H9 (cell line): ENCODE data around the gene SEMA6A. TPM values are rescaled to one million over a fixed set of nuclear protein-coding genes. Genes with fewer than 3 reads are reported as not detected.

Source experiments
- DNase-seq: peaks from one replicate; pipeline ENCODE4 v3.0.0-alpha.2; 2017
- H2AFZ ChIP-seq: one replicate; pipeline ENCODE4 v1.6.1; 2013; ENCODE audit warnings: mild to moderate bottlenecking, low read length, control low read depth, moderate library complexity
- H2AK5ac ChIP-seq: 2 replicates; pipeline ENCODE4 v1.6.1; 2013; ENCODE audit warnings: low read length, control low read depth, mixed read lengths; ENCODE audit not compliant: insufficient read length
- H2BK120ac ChIP-seq: one replicate; pipeline ENCODE4 v1.6.1; 2013; ENCODE audit warnings: low read depth, mild to moderate bottlenecking, low read length, control low read depth, inconsistent platforms; ENCODE audit not compliant: poor library complexity, severe bottlenecking
- H2BK12ac ChIP-seq: 2 replicates; pipeline ENCODE4 v1.6.1; 2013; ENCODE audit warnings: low read length, control low read depth, mixed read lengths, low read depth; ENCODE audit not compliant: insufficient read length
- H2BK15ac ChIP-seq: 2 replicates; pipeline ENCODE4 v1.6.1; 2013; ENCODE audit warnings: low read depth, low read length, control low read depth
- H2BK20ac ChIP-seq: one replicate; pipeline ENCODE4 v1.6.1; 2013; ENCODE audit warnings: low read depth, mild to moderate bottlenecking, low read length, control low read depth, inconsistent platforms; ENCODE audit not compliant: poor library complexity, severe bottlenecking
- H2BK5ac ChIP-seq: 2 replicates; pipeline ENCODE4 v1.6.1; 2013; ENCODE audit warnings: low read length, control low read depth, mixed read lengths; ENCODE audit not compliant: insufficient read length
- H3K14ac ChIP-seq: 2 replicates; pipeline ENCODE4 v1.6.1; 2013; ENCODE audit warnings: low read length, control low read depth; ENCODE audit not compliant: insufficient read depth
- H3K18ac ChIP-seq: 2 replicates; pipeline ENCODE4 v1.6.1; 2013; ENCODE audit warnings: low read depth, mild to moderate bottlenecking, mixed read lengths, low read length, control low read depth; ENCODE audit not compliant: insufficient read length
- H3K23ac ChIP-seq: 2 replicates; pipeline ENCODE4 v1.6.1; 2013; ENCODE audit warnings: low read length, control low read depth, mixed read lengths, low read depth; ENCODE audit not compliant: insufficient read length
- H3K23me2 ChIP-seq: 2 replicates; pipeline ENCODE4 v1.6.1; 2013; ENCODE audit warnings: low read depth, mild to moderate bottlenecking, mixed read lengths, low read length, control low read depth; ENCODE audit not compliant: insufficient read length, poor library complexity, severe bottlenecking
- H3K27ac ChIP-seq: 2 replicates; pipeline ENCODE4 v1.5.1; 2013; ENCODE audit warnings: low read length, control low read depth, mixed read lengths, low read depth; ENCODE audit not compliant: insufficient read length
- H3K27me3 ChIP-seq: 2 replicates; pipeline ENCODE4 v1.6.1; 2013; ENCODE audit warnings: low read length, control low read depth, inconsistent platforms; ENCODE audit not compliant: insufficient read depth
- H3K4ac ChIP-seq: 2 replicates; pipeline ENCODE4 v1.6.1; 2013; ENCODE audit warnings: low read depth, mild to moderate bottlenecking, control low read depth, inconsistent platforms, low read length, moderate library complexity
- H3K4me1 ChIP-seq: 2 replicates; pipeline ENCODE4 v1.6.1; 2013; ENCODE audit warnings: low read length, control low read depth, inconsistent platforms; ENCODE audit not compliant: insufficient read depth
- H3K4me2 ChIP-seq: 2 replicates; pipeline ENCODE4 v1.6.1; 2013; ENCODE audit warnings: low read length, control low read depth, mixed read lengths; ENCODE audit not compliant: insufficient read length, insufficient read depth
- H3K56ac ChIP-seq: 2 replicates; pipeline ENCODE4 v1.6.1; 2013; ENCODE audit warnings: low read depth, mild to moderate bottlenecking, mixed read lengths, low read length, control low read depth; ENCODE audit not compliant: insufficient read length
- H3K79me1 ChIP-seq: 2 replicates; pipeline ENCODE4 v1.6.1; 2013; ENCODE audit warnings: low read depth, mild to moderate bottlenecking, moderate library complexity, low read length, control low read depth, inconsistent platforms; ENCODE audit not compliant: insufficient read depth, poor library complexity, severe bottlenecking
- H3K79me2 ChIP-seq: 2 replicates; pipeline ENCODE4 v1.6.1; 2013; ENCODE audit warnings: low read length, control low read depth, inconsistent platforms; ENCODE audit not compliant: insufficient read depth
- H3K9ac ChIP-seq: 2 replicates; pipeline ENCODE4 v1.6.1; 2013; ENCODE audit warnings: low read length, control low read depth, mixed read lengths; ENCODE audit not compliant: insufficient read length; ENCODE audit errors: extremely low read depth
- H3K9me3 ChIP-seq: one replicate; pipeline ENCODE4 v1.6.1; 2013; ENCODE audit warnings: low read depth, low read length, inconsistent platforms; ENCODE audit not compliant: control insufficient read depth
- H3T11ph ChIP-seq: one replicate; pipeline ENCODE4 v1.6.1; 2013; ENCODE audit warnings: mild to moderate bottlenecking, low read length, control low read depth, inconsistent platforms
- H4K20me1 ChIP-seq: one replicate; pipeline ENCODE4 v1.6.1; 2013; ENCODE audit not compliant: control insufficient read depth, insufficient read length, insufficient read depth
- H4K5ac ChIP-seq: 2 replicates; pipeline ENCODE4 v1.6.1; 2013; ENCODE audit warnings: low read depth, mild to moderate bottlenecking, mixed read lengths, low read length, control low read depth; ENCODE audit not compliant: insufficient read length
- H4K8ac ChIP-seq: replicated peaks from 2 replicates; pipeline ENCODE4 v1.6.1; 2013; ENCODE audit warnings: low read length, control low read depth, mixed read lengths, low read depth; ENCODE audit not compliant: insufficient read length
- H4K91ac ChIP-seq: 2 replicates; pipeline ENCODE4 v1.6.1; 2013; ENCODE audit warnings: low read depth, mild to moderate bottlenecking, moderate library complexity, mixed read lengths, low read length, control low read depth; ENCODE audit not compliant: insufficient read length
- H3K27ac Mint-ChIP-seq, 3 experiments: 2 replicates in 2 of 3; 3 replicates in 1 of 3; pipeline ENCODE4 v1.8.0; 2020 to 2021; ENCODE audit warnings: mixed read lengths in 3 of 3, mild to moderate bottlenecking in 1 of 3, moderate library complexity in 1 of 3
- H3K27me3 Mint-ChIP-seq: 2 replicates; pipeline ENCODE4 v1.8.0; 2021; ENCODE audit warnings: low read depth, mild to moderate bottlenecking, moderate library complexity, mixed read lengths
- H3K36me3 Mint-ChIP-seq, 3 experiments: 2 replicates in 2 of 3; 3 replicates in 1 of 3; pipeline ENCODE4 v1.8.0; 2020 to 2021; ENCODE audit warnings: low read depth in 3 of 3, mixed read lengths in 3 of 3; ENCODE audit not compliant: insufficient read depth in 1 of 3
- H3K4me1 Mint-ChIP-seq, 2 experiments: 2 replicates each; pipeline ENCODE4 v1.8.0; 2020; ENCODE audit warnings: mixed read lengths in 2 of 2
- H3K4me3 Mint-ChIP-seq, 2 experiments: 2 replicates in 1 of 2; 3 replicates in 1 of 2; pipeline ENCODE4 v1.8.0; 2020 to 2021; ENCODE audit warnings: mild to moderate bottlenecking in 2 of 2, mixed read lengths in 2 of 2, moderate library complexity in 1 of 2
- H3K9me3 Mint-ChIP-seq, 2 experiments: 2 replicates in 1 of 2; 3 replicates in 1 of 2; pipeline ENCODE4 v1.8.0; 2020; ENCODE audit warnings: mild to moderate bottlenecking in 2 of 2, mixed read lengths in 2 of 2, moderate library complexity in 1 of 2
- CTCF ChIP-seq: fragments of 200-600 bp; sonication (generic); conservative IDR thresholded peaks from 3 replicates; pipeline ENCODE4 v1.8.0; 2021; ENCODE audit warnings: antibody characterized with exemption, mild to moderate bottlenecking
- WGBS: extraction: QIAGEN DNeasy Blood & Tissue Kit; methylation state at CpG from one replicate; pipeline ENCODE4 v1.1.7; 2013; ENCODE audit warnings: missing lambda C conversion rate, low lambda C conversion rate, mixed read lengths; ENCODE audit not compliant: insufficient read length; ENCODE audit errors: extremely low coverage; 5-methylcytosine and 5-hydroxymethylcytosine counted together
- total RNA-seq: library from RNA; stranded (reverse); gene quantifications from 2 replicates; pipeline ENCODE4 v1.2.1, GENCODE V29; 2021

SEMA6A gene
- total RNA-seq, 1 experiment from 2014 or later, result 354 TPM

DNA sequence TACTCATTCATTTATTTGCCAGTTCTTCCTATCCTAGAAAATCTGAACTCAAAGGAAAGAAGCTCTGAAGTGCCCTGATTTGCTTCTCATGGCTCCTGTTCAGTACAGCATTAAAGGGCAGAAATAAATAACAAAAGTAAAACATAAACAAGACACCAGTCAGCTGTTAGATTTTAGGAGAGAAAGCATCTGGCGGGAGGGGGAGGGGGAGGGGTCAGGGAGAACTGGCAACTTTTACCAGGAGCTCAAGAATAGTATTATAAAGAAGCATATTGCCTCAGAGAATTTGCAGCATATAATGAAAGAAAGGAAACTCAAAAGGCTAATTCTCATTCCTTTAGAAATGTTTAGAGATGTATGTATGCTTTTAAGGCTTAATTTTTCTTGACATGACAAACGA lies 68.1 kb downstream of the SEMA6A start:
- no peak overlapping the region for H3K4me3 Mint-ChIP-seq
- H3K9ac ChIP-seq, result no peak overlapping the region
- no peaks in the 10 kb centered on the region for H3K27me3 Mint-ChIP-seq
- no peak overlapping the region for H4K5ac ChIP-seq
- no peak overlapping the region for H2BK5ac ChIP-seq
- no peak overlapping the region for H3K14ac ChIP-seq
- H3K4me1 ChIP-seq, result peaks cover 14% of the 10 kb centered on the region
- no peaks in the 10 kb centered on the region for H3K23me2 ChIP-seq
- no peak overlapping the region for H2BK15ac ChIP-seq
- H3K27ac ChIP-seq, result no peak overlapping the region
- H4K20me1 ChIP-seq, result peaks cover 2% of the 10 kb centered on the region
- H4K8ac ChIP-seq, result no peak overlapping the region
- WGBS, result no CpG with 5 or more reads among the region's 2 CpGs
- H3K79me2 ChIP-seq, result peaks cover 84% of the 10 kb centered on the region
- H3K4me1 Mint-ChIP-seq, result peaks cover 51 to 64% of the 10 kb centered on the region in 2 experiments
- no peak overlapping the region for H2BK120ac ChIP-seq
- H3K36me3 Mint-ChIP-seq, result peaks cover 32 to 42% (median 42%) of the 10 kb centered on the region in 3 experiments; a peak in 6 of 7 replicates
- no peak overlapping the region for H3K4me2 ChIP-seq
- no peaks in the 10 kb centered on the region for H3K9me3 ChIP-seq
- H3K79me1 ChIP-seq, result peaks cover 9% of the 10 kb centered on the region
- H3K4ac ChIP-seq, result no peak overlapping the region
- no peak overlapping the region for H2BK20ac ChIP-seq
- no peak overlapping the region for H2AK5ac ChIP-seq
- DNase-seq, result no peak
- H2BK12ac ChIP-seq, result no peak overlapping the region
- no peak overlapping the region for H3K56ac ChIP-seq
- no peaks in the 10 kb centered on the region for H3K27me3 ChIP-seq
- H3K18ac ChIP-seq, result no peak overlapping the region
- H4K91ac ChIP-seq, result no peak overlapping the region
- H3K23ac ChIP-seq, result no peak overlapping the region
- no peaks in the 10 kb centered on the region for H3K9me3 Mint-ChIP-seq
- TF ChIP-seq CTCF, result no peak
- H3T11ph ChIP-seq, result no peak overlapping the region
- H3K27ac Mint-ChIP-seq, result peak overlapping the region in 2 of 3 experiments; percentile 66 to 78; a peak in 2 of 7 replicates
- no peak overlapping the region for H2AFZ ChIP-seq
